Airway epithelial cell (primary cell): Measurements from ENCODE around the gene NEU2. TPM values are rescaled to one million over a fixed set of nuclear protein-coding genes. Genes with fewer than 3 reads are reported as not detected.

Source experiments
- total RNA-seq: library from RNA; depleted of rRNA; stranded (reverse); fragments of >200 nt; gene quantifications from 2 replicates; pipeline ENCODE4 v1.2.3, GENCODE V29; 2015

The NEU2 gene
- not detected in 2 replicates for total RNA-seq

GRCh38 chr2:233032551-233033320, at the start of gene NEU2:
TSS of gene NEU2 (plus strand) at chr2:233032672. CDS start at chr2:233032672, 0 bp downstream.

GRCh38 chr2:233013027-233013461, 19.4 kb upstream of the NEU2 start, which contains the start of gene NGEF:
TSS of gene NGEF (minus strand) at chr2:233013256. CDS start at chr2:232974890, 38,366 bp downstream.

GRCh38 chr2:233059797-233060500, 27.5 kb downstream of the NEU2 start, which contains the start of gene INPP5D:
TSS of gene INPP5D (plus strand) at chr2:233060342. CDS start at chr2:233060479, 137 bp downstream.

Other genes with a start within 250 kb of the NEU2 start
- gene SNORC, start 162.4 kb upstream of the NEU2 start, total RNA-seq: 0.88 and 1.4 TPM in 2 replicates
- 3.6 and 7.6 TPM in 2 replicates for gene NGEF, start 19.4 kb upstream of the NEU2 start, total RNA-seq
- gene INPP5D, start 27.7 kb downstream of the NEU2 start, total RNA-seq: 24.9 and 33.6 TPM in 2 replicates
- gene ATG16L1, start 219.0 kb downstream of the NEU2 start, total RNA-seq: 22.7 and 23.7 TPM in 2 replicates